Lower leg skin (tissue), 4 donors: ENCODE results near the gene CACNA1B. TPM values are rescaled to one million over a fixed set of nuclear protein-coding genes. Genes with fewer than 3 reads are reported as not detected.

Source experiments
- DNase-seq, 2 donors: peaks; one replicate each; pipeline ENCODE4 v3.0.0-alpha.2; 2019; ENCODE audit warnings: low spot score in 2 of 2
- H3K4me3 ChIP-seq: fragments of 200-600 bp; sonication (generic); 2 replicates; pipeline ENCODE4 v1.5.1; 2017; ENCODE audit warnings: mild to moderate bottlenecking, low read depth; ENCODE audit not compliant: poor library complexity, severe bottlenecking
- POLR2A ChIP-seq, 2 donors: fragments of 450-650 bp; IDR thresholded peaks; one replicate each; pipeline ENCODE4 v1.6.1; 2016 to 2017; ENCODE audit warnings: antibody characterized with exemption in 2 of 2, mild to moderate bottlenecking in 1 of 2, moderate library complexity in 1 of 2
- WGBS, 2 donors: methylation state at CpG; one replicate each; pipeline ENCODE4 v1.1.5; 2018; 5-methylcytosine and 5-hydroxymethylcytosine counted together
- intact Hi-C: fragments of 100-400 bp; cut with DNase I; formaldehyde crosslinking; loops from one replicate; pipeline ENCODE4 v1.15.0; 2023; ENCODE audit warnings: low total_unique reads
- total RNA-seq, 4 donors: library from RNA; depleted of rRNA; stranded (reverse); fragments of >200 nt; gene quantifications; one replicate each; pipeline ENCODE4 v1.1.0, GENCODE V29; 2016
- TF ChIP-seq, protein P1 (sequence below), 3 donors: fragments of 450-650 bp; IDR thresholded peaks; one replicate each; pipeline ENCODE4 v1.5.1; 2016; ENCODE audit warnings: antibody characterized with exemption in 3 of 3, mild to moderate bottlenecking in 3 of 3, moderate library complexity in 2 of 3

The CACNA1B gene
- total RNA-seq, 4 donors from 2014 or later, result not detected

DNA sequence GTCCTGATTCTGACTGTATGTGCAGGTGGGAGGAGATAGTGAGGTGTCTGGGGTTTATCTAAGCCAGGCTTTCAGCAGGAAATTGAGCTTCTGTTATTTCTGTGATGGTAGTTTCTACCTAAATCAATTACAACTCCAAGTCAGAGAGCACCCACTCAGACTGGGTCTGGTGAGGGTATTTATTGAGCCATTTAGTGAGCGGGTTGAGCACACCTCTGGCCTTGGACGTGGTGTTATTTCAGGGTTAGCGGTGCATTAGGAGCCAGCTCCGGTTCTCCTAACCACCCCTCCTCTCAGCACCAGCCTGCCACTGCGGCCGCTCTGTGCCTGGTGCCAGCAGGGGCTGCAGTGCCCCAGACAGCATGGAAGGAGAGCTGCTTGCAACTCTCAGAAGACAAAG lies 238.9 kb downstream of the CACNA1B start:
- DNase-seq, result peak in 1 of 2 donors; percentile 53
- intact Hi-C loops, result no loop called here
- TF ChIP-seq, protein P1, sequence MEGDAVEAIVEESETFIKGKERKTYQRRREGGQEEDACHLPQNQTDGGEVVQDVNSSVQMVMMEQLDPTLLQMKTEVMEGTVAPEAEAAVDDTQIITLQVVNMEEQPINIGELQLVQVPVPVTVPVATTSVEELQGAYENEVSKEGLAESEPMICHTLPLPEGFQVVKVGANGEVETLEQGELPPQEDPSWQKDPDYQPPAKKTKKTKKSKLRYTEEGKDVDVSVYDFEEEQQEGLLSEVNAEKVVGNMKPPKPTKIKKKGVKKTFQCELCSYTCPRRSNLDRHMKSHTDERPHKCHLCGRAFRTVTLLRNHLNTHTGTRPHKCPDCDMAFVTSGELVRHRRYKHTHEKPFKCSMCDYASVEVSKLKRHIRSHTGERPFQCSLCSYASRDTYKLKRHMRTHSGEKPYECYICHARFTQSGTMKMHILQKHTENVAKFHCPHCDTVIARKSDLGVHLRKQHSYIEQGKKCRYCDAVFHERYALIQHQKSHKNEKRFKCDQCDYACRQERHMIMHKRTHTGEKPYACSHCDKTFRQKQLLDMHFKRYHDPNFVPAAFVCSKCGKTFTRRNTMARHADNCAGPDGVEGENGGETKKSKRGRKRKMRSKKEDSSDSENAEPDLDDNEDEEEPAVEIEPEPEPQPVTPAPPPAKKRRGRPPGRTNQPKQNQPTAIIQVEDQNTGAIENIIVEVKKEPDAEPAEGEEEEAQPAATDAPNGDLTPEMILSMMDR (IDR thresholded peaks at IDR 0.05), result no peak
- TF ChIP-seq POLR2A (IDR thresholded peaks at IDR 0.05), result no peak
- WGBS, 2 donors, result 82 to 88% methylated on average over 6 of the region's 6 CpGs
- no peak overlapping the region for H3K4me3 ChIP-seq

DNA sequence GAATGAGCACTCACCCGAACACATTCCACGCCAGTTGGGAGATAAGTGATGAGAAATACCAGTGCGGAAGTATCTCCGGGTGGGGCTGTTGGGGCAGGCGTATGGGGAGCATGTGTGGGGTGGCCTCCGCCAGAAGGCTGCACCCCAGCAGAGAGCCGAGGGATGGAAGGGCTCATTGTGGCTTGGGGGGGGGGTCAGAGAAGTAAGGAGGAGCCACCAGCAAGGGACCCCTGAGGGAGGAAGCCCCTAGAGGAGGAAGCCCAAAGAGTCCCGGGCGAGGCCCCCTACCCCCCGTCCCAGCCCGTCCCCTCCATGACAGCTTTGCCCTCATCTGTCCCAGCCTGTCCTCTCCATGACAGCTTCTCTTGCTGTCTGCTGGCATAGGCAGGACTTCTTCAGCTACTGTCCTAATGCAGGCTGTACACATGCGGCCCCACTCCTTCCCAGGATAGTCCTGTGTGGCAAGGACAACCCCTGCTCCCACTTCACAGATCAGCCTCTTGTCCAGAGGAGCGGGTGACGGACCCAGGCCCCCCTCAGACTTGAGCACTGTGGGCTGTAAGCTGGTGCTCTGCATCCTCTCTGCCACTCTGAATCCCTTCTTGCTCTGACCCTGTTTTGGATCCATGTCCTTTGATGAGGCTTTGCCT lies 239.6 kb downstream of the CACNA1B start:
- TF ChIP-seq, protein P1 (IDR thresholded peaks at IDR 0.05), result no peak
- no peak for TF ChIP-seq POLR2A (IDR thresholded peaks at IDR 0.05)
- no peak for DNase-seq
- intact Hi-C loops, result no loop called here
- WGBS, 2 donors, result 76 to 80% methylated on average over 13 to 14 of the region's 14 CpGs
- H3K4me3 ChIP-seq, result no peak overlapping the region

DNA sequence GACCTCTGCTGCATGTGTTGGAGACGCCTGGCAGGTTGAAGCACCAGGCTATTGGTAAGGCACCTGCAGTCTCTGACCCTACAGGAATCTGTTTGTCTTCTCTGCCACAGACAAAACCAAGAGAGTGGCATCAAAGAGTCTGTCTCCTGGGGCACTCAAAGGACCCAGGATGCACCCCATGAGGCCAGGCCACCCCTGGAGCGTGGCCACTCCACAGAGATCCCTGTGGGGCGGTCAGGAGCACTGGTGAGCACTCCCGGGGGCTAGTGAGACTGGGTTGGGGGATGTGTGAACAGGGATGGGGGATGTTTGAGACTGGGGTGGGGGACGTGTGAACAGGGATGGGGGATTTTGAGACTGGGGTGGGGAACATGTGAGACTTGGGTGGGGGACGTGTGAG lies 240.3 kb downstream of the CACNA1B start:
- TF ChIP-seq, protein P1 (IDR thresholded peaks at IDR 0.05), result no peak
- TF ChIP-seq POLR2A (IDR thresholded peaks at IDR 0.05), result no peak
- DNase-seq, result no peak
- WGBS, 2 donors, result 75 to 79% methylated on average over 4 to 5 of the region's 6 CpGs
- no peak overlapping the region for H3K4me3 ChIP-seq
- intact Hi-C loops, result no loop called here

DNA sequence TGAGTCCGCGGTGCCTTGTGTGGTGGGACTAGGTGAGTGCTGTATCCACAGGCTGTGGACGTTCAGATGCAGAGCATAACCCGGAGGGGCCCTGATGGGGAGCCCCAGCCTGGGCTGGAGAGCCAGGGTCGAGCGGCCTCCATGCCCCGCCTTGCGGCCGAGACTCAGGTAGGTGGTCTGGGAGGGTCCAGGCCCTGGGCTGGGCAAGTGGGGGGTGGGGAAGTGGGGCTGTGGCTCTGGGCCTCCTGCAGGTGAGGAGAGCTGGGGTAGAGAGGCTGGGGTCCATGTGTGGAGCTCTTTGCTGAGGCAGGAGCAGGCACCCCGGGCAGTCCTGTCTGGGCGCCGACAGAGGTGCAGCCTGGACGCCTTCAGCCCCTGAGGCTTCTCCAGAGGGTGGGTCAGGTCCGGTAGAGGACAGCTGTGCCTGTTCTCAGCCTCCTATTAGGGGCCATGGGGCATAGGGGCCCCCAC lies 241.1 kb downstream of the CACNA1B start:
- no peak overlapping the region for H3K4me3 ChIP-seq
- no peak for DNase-seq
- intact Hi-C loops, result no loop called here
- 88 to 89% methylated on average over 10 to 14 of the region's 14 CpGs for WGBS, 2 donors
- TF ChIP-seq POLR2A (IDR thresholded peaks at IDR 0.05), result no peak
- TF ChIP-seq, protein P1 (IDR thresholded peaks at IDR 0.05), result no peak

DNA sequence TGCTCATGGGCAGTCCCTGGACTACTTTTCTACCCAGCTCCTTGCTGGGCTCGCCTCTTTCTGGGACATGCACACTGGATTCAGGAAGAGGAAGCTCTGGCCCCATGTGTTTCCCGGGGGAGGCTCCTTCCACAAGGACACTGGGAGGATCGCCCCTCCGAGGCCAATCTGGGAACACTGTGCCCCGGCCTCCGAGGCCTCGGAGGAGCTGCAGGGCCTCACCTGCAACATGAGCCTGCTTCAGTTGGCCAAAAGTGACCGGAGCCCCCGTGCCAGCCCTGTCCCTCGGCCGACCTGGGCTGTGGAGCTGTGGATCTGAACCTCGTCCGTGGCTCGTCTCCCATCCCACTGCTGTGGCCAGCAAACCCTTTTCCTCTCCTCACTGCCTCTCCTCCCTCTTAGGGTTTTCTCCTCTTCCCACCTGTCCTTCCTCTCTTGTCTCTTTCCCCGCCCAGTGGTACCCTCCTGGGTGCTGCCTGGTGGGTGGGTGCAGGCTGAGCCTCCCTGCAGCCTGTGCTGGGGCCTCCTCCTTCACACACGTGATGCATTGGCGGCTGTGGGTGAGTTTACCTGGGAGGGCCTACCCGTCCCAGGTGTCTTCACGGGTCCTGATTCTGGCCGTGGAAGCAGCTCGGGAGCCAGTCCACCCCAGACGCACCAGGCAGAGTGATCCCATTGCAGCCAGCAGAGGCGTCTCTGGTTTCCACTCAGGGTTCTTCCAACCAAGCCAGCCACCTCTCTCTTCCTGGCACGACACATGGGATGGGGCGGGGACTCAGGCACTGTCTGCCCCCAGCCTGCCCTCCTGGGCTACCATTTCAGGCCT lies 241.8 kb downstream of the CACNA1B start:
- TF ChIP-seq, protein P1 (IDR thresholded peaks at IDR 0.05), result no peak
- no peak for TF ChIP-seq POLR2A (IDR thresholded peaks at IDR 0.05)
- WGBS, 2 donors, result 88% methylated on average over 25 of the region's 25 CpGs
- intact Hi-C loops, result no loop called here
- no peak for DNase-seq
- H3K4me3 ChIP-seq, result no peak overlapping the region
